Psoas muscle (tissue), 8 donors: ENCODE measurements around the gene LCAT. TPM values are rescaled to one million over a fixed set of nuclear protein-coding genes. Genes with fewer than 3 reads are reported as not detected.

Source experiments
- ATAC-seq, 4 donors: fragments of 200-7000 bp; cut with Tn5 transposase; one replicate each; pipeline ENCODE4 v1.9.1; 2020; ENCODE audit warnings: moderate library complexity in 3 of 4, mild to moderate bottlenecking in 2 of 4
- DNase-seq, 2 donors: peaks; one replicate each; pipeline ENCODE4 v3.0.0-alpha.2; 2020
- H3K27ac ChIP-seq: fragments of 200-600 bp; one replicate; pipeline ENCODE4 v1.8.0; 2022
- H3K27me3 ChIP-seq, 3 donors: fragments of 200-600 bp in 1 of 3; one replicate each; pipeline versions ENCODE4 v1.6.1 to v1.8.0; 2013 to 2022; ENCODE audit warnings: low read length in 2 of 3, mild to moderate bottlenecking in 2 of 3, moderate library complexity in 1 of 3; ENCODE audit not compliant: insufficient read depth in 3 of 3
- H3K36me3 ChIP-seq, 2 donors: fragments of 200-600 bp in 1 of 2; one replicate each; pipeline versions ENCODE4 v1.6.1 to v1.8.0; 2013 to 2022; ENCODE audit warnings: low read depth in 1 of 2, mild to moderate bottlenecking in 1 of 2, moderate library complexity in 1 of 2; ENCODE audit not compliant: insufficient read depth in 1 of 2
- H3K4me1 ChIP-seq: fragments of 200-600 bp; one replicate; pipeline ENCODE4 v1.8.0; 2022
- H3K4me3 ChIP-seq: fragments of 200-600 bp; one replicate; pipeline ENCODE4 v1.8.0; 2022; ENCODE audit warnings: mild to moderate bottlenecking
- H3K9me3 ChIP-seq: fragments of 200-600 bp; one replicate; pipeline ENCODE4 v1.8.0; 2022
- CTCF ChIP-seq: fragments of 200-600 bp; IDR thresholded peaks from one replicate; pipeline ENCODE4 v1.8.0; 2022; ENCODE audit warnings: antibody characterized with exemption
- WGBS, 3 donors: extraction: QIAGEN DNeasy Blood & Tissue Kit; methylation state at CpG; one replicate each; pipeline versions ENCODE4 v1.1.6 to v1.1.7; 2013; 5-methylcytosine and 5-hydroxymethylcytosine counted together
- intact Hi-C, 2 donors: fragments of 100-400 bp; cut with DNase I; formaldehyde crosslinking; loops; one replicate each; pipeline versions ENCODE4 v1.11.0 to v1.14.2; 2022
- polyA plus RNA-seq, 3 donors: library from polyadenylated mRNA; stranded (reverse); fragments of 200-250 nt; gene quantifications; one replicate each; pipeline ENCODE4 v1.2.3, GENCODE V29; 2013
- total RNA-seq, 4 donors: library from RNA; stranded (reverse); fragmentation: NEBNext Ultra II Directional in 2 of 4; extraction: Animal tissue kit (Norgen Biotek cat#: 25700) in 2 of 4; gene quantifications; one replicate each; pipeline versions ENCODE4 v1.2.1 to v1.2.4, GENCODE V29; 2021 to 2023
- donor health status: healthy with polysubstance abuse.
- donor health status: DM: no; HTN: no; CAD: no; lungs with moderate emphysema.
- donor health status: Bipolar disorder and iron deficiency.
- donor health status: healthy.
- donor health status: DM: yes; HTN: yes; CAD: no.
- donor health status: DM: no; HTN: no; CAD: no.
- donor health status: DM: no; HTN: no; CAD: no.
- donor health status: DM: yes; HTN: yes; CAD: no.

Gene LCAT
- total and polyA plus RNA-seq, 7 donors, result 4.1 to 15.1 (median 8.0) TPM

- 92 to 95% (median 93%) methylated on average over 16 to 17 of the region's 17 CpGs for WGBS, 3 donors
- DNase-seq, result peak in 1 of 2 donors; percentile 54
- H3K9me3 ChIP-seq, result no peaks in the 10 kb centered on the region
- peaks cover 30% of the 10 kb centered on the region for H3K4me1 ChIP-seq
- H3K4me3 ChIP-seq, result no peak overlapping the region
- no peak for TF ChIP-seq CTCF
- H3K27ac ChIP-seq, result no peak overlapping the region
- peaks cover 0 to 36% of the 10 kb centered on the region in 2 donors for H3K36me3 ChIP-seq
- no peak for ATAC-seq
- no peaks in the 10 kb centered on the region for H3K27me3 ChIP-seq
- intact Hi-C loops, result loop anchor here in 1 of 2 donors (10.0 kb wide), 1 partner anchor 406 kb away; the partner anchor contains the start of gene RIPOR1
These were observed 13.2 kb downstream of the LCAT start for GRCh38 chr16:67930678-67931211.

- DNase-seq (no peak), ATAC-seq (no peak)
- Histone ChIP-seq H3K4me3 (no peak overlapping the region), H3K36me3 (peaks cover 0 to 36% of the 10 kb centered on the region in 2 donors), H3K27ac (no peak overlapping the region), H3K4me1 (peaks cover 34% of the 10 kb centered on the region), H3K9me3 (no peaks in the 10 kb centered on the region), H3K27me3 (no peaks in the 10 kb centered on the region)
- 83 to 86% (median 84%) methylated on average over 12 to 14 of the region's 14 CpGs for WGBS, 3 donors
- no peak for TF ChIP-seq CTCF
- intact Hi-C loops, result loop anchor here in 1 of 2 donors (10.0 kb wide), 1 partner anchor 405 kb away; the partner anchor contains the start of gene RIPOR1
These were observed 13.7 kb downstream of the LCAT start for GRCh38 chr16:67930191-67930590.

GRCh38 chr16:67928561-67929364 is 15.2 kb downstream of the LCAT start:
- 45 to 47% (median 46%) methylated on average over 16 of the region's 16 CpGs for WGBS, 3 donors
- H3K27ac ChIP-seq, result no peak overlapping the region

GRCh38 chr16:67928147-67928546 is 15.8 kb downstream of the LCAT start:
- ATAC-seq, result no peak
- H3K4me1 ChIP-seq, result peaks cover 42% of the 10 kb centered on the region
- intact Hi-C loops, result loop anchor here (1.0 to 10.0 kb wide), 5 partner anchors 45 to 253 kb away; no protein-coding TSS in a partner anchor
- H3K4me3 ChIP-seq, result no peak overlapping the region
- 75 to 83% (median 79%) methylated on average over 7 of the region's 7 CpGs for WGBS, 3 donors
- no peaks in the 10 kb centered on the region for H3K27me3 ChIP-seq
- H3K9me3 ChIP-seq, result no peaks in the 10 kb centered on the region
- H3K36me3 ChIP-seq, result peaks cover 0 to 40% of the 10 kb centered on the region in 2 donors
- H3K27ac ChIP-seq, result peak overlapping the region; percentile 83
- no peak for DNase-seq
- no peak for TF ChIP-seq CTCF

More at GRCh38 chr16:67928561-67929364, 15.2 kb downstream of the LCAT start:
- Histone ChIP-seq H3K9me3 (no peaks in the 10 kb centered on the region), H3K36me3 (peaks cover 0 to 36% of the 10 kb centered on the region in 2 donors), H3K27me3 (no peaks in the 10 kb centered on the region), H3K4me3 (no peak overlapping the region), H3K4me1 (peaks cover 36% of the 10 kb centered on the region)
- peak; percentile 84 for TF ChIP-seq CTCF
- DNase-seq, result peak; percentile 75 to 89
- ATAC-seq, result peak; percentile 64 to 79 (median 72)
- intact Hi-C loops, result loop anchor here (1.0 to 10.0 kb wide), 5 partner anchors 46 to 254 kb away; no protein-coding TSS in a partner anchor
